ENCODE measurements around the gene IGFBP4. TPM values are rescaled to one million over a fixed set of nuclear protein-coding genes. Genes with fewer than 3 reads are reported as not detected.

Gene IGFBP4
- total and polyA plus RNA-seq, 3 donors from 2014 or later = 67.9 to 317 (median 76.7) TPM

GRCh38 chr17:40485851-40486521, 42.7 kb downstream of the IGFBP4 start:
- no peaks in the 10 kb centered on the region for H3K4me1 ChIP-seq
- WGBS, 2 donors = 58% methylated on average over 12 to 17 of the region's 17 CpGs
- intact Hi-C loops (cut with DNase I; ENCODE audit: low total_unique reads) = no loop called here

GRCh38 chr17:40486522-40487370, 43.5 kb downstream of the IGFBP4 start:
- no peaks in the 10 kb centered on the region for H3K9me3 ChIP-seq
- no peaks in the 10 kb centered on the region for H3K27me3 ChIP-seq
- H3K4me1 ChIP-seq = no peaks in the 10 kb centered on the region
- H3K4me3 ChIP-seq = no peak overlapping the region
- intact Hi-C loops (cut with DNase I; ENCODE audit: low total_unique reads) = no loop called here
- 92 to 94% methylated on average over 12 of the region's 12 CpGs for WGBS, 2 donors
- no peak for DNase-seq
- H3K27ac ChIP-seq = no peak overlapping the region
- H3K36me3 ChIP-seq (ENCODE audit: low read depth, missing control alignments) = no peaks in the 10 kb centered on the region
- no peak for TF ChIP-seq CTCF (IDR thresholded peaks at IDR 0.05)
- TF ChIP-seq POLR2A (IDR thresholded peaks at IDR 0.05) = no peak

More at GRCh38 chr17:40485851-40486521, 42.7 kb downstream of the IGFBP4 start:
- Histone ChIP-seq H3K27ac (no peak overlapping the region), H3K4me3 (no peak overlapping the region), H3K9me3 (no peaks in the 10 kb centered on the region), H3K36me3 (ENCODE audit: low read depth, missing control alignments) (no peaks in the 10 kb centered on the region), H3K27me3 (no peaks in the 10 kb centered on the region)
- DNase-seq = no peak
- TF ChIP-seq CTCF (IDR thresholded peaks at IDR 0.05) (no peak), POLR2A (IDR thresholded peaks at IDR 0.05) (no peak)

GRCh38 chr17:40487371-40488020, 44.2 kb downstream of the IGFBP4 start:
- no peak overlapping the region for H3K4me3 ChIP-seq
- 87 to 91% methylated on average over 7 of the region's 7 CpGs for WGBS, 2 donors
- H3K4me1 ChIP-seq = no peaks in the 10 kb centered on the region
- intact Hi-C loops (cut with DNase I; ENCODE audit: low total_unique reads) = no loop called here
- no peaks in the 10 kb centered on the region for H3K27me3 ChIP-seq
- no peaks in the 10 kb centered on the region for H3K36me3 ChIP-seq (ENCODE audit: low read depth, missing control alignments)
- no peak overlapping the region for H3K27ac ChIP-seq
- no peak for DNase-seq
- H3K9me3 ChIP-seq = no peaks in the 10 kb centered on the region
- TF ChIP-seq CTCF (IDR thresholded peaks at IDR 0.05) (no peak), POLR2A (IDR thresholded peaks at IDR 0.05) (no peak)

GRCh38 chr17:40490289-40490853, 47.1 kb downstream of the IGFBP4 start:
- 69 to 83% methylated on average over 1 to 5 of the region's 5 CpGs for WGBS, 2 donors
- intact Hi-C loops (cut with DNase I; ENCODE audit: low total_unique reads) = no loop called here
- H3K27ac ChIP-seq = no peak overlapping the region

More at GRCh38 chr17:40490289-40490853, 47.1 kb downstream of the IGFBP4 start:
- H3K4me1 ChIP-seq = no peaks in the 10 kb centered on the region
- H3K27me3 ChIP-seq = no peaks in the 10 kb centered on the region
- DNase-seq = peak; percentile 27
- no peak overlapping the region for H3K4me3 ChIP-seq
- H3K36me3 ChIP-seq (ENCODE audit: low read depth, missing control alignments) = no peaks in the 10 kb centered on the region
- H3K9me3 ChIP-seq = no peaks in the 10 kb centered on the region
- no peak for TF ChIP-seq CTCF (IDR thresholded peaks at IDR 0.05)

Measured in testis (tissue), 3 donors.